ENCODE measurements around the gene HIGD1C. TPM values are rescaled to one million over a fixed set of nuclear protein-coding genes. Genes with fewer than 3 reads are reported as not detected.

Gene HIGD1C
- total RNA-seq, 4 donors from 2014 or later: not detected

DNA sequence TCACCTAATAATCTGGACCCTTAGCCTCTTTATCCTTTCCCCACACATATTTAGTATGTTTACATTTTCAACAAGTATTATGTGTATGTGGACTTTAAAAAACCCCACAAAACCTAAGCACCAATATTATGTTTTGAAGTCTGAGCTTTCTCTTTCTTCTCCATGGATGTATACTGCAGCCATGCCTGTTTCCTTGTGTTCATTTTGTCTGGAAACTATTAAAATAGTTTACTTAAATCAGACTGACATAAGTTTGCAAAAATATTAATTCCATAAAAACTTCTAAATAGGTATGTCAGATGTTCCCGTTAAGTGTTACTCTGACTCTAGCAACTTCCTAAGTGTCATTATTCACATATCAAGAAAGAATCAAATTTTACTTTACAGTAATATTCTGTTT lies 2.9 kb downstream of the HIGD1C start:
- TF ChIP-seq, protein P1, sequence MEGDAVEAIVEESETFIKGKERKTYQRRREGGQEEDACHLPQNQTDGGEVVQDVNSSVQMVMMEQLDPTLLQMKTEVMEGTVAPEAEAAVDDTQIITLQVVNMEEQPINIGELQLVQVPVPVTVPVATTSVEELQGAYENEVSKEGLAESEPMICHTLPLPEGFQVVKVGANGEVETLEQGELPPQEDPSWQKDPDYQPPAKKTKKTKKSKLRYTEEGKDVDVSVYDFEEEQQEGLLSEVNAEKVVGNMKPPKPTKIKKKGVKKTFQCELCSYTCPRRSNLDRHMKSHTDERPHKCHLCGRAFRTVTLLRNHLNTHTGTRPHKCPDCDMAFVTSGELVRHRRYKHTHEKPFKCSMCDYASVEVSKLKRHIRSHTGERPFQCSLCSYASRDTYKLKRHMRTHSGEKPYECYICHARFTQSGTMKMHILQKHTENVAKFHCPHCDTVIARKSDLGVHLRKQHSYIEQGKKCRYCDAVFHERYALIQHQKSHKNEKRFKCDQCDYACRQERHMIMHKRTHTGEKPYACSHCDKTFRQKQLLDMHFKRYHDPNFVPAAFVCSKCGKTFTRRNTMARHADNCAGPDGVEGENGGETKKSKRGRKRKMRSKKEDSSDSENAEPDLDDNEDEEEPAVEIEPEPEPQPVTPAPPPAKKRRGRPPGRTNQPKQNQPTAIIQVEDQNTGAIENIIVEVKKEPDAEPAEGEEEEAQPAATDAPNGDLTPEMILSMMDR (IDR thresholded peaks at IDR 0.05; ENCODE audit: low read depth): no peak

DNA sequence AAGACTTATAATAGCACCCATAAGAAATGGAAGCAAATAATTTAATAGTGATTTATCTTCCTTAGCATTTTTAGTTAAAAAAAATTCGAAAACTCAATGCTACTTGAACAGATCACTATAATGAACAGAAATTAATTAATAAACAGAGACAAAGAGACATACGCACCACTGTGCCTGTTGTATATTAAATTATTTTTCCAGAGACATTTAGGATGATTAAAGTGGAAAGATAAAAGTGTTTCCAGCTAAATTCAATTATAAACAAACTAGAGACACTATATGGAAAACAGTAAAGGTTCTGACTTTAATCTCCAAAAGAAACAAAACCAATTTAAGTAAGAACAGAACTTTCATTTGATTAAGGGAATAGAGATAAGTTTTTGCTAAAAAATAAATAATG lies 3.4 kb downstream of the HIGD1C start:
- TF ChIP-seq, protein P1 (IDR thresholded peaks at IDR 0.05; ENCODE audit: low read depth): no peak

DNA sequence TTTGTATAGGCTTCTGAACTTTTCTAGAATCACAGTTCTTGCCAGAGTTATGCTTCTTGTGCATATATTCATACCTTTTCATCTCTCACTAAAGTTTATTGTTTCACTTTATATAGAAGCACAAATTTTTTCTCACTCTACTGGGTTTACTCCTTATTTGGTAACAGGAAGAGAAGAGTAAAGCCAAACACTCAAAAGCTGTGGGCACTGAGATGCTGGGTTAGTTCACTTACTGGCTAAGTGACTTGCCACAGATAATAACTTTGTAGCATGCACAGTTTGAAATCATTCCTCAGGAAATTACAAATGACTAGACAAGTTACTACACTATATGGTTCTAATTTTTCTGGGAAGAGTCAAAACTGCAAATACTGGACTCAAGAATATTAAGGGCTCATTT lies 7.8 kb downstream of the HIGD1C start:
- TF ChIP-seq, protein P1 (IDR thresholded peaks at IDR 0.05; ENCODE audit: low read depth): no peak

- TF ChIP-seq, protein P1 (IDR thresholded peaks at IDR 0.05; ENCODE audit: low read depth): no peak
Observed at GRCh38 chr12:50961708-50962107, 9.4 kb downstream of the HIGD1C start.

DNA sequence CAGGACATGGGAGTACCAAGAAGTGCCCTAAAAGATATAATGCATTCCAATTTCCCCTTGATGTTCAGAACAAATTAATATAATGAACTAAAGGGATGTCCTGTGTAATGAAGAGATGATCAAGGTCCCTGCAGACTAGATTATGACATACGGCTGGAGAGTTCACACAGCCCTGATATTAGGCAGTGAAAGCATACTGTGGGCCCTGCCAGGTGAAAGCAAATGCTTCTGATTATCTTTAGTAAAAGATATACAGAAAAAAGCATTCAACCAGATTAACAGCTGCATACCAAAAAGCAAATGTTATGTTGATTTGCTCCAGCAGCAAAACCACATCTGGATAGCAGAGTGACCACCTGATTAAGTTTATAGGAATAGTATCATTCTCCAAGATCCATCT lies 12.1 kb downstream of the HIGD1C start:
- TF ChIP-seq, protein P1 (IDR thresholded peaks at IDR 0.05; ENCODE audit: low read depth): no peak

GRCh38 chr12:50971946-50972345 lies 19.6 kb downstream of the HIGD1C start:
- TF ChIP-seq, protein P1 (IDR thresholded peaks at IDR 0.05; ENCODE audit: low read depth): no peak

DNA sequence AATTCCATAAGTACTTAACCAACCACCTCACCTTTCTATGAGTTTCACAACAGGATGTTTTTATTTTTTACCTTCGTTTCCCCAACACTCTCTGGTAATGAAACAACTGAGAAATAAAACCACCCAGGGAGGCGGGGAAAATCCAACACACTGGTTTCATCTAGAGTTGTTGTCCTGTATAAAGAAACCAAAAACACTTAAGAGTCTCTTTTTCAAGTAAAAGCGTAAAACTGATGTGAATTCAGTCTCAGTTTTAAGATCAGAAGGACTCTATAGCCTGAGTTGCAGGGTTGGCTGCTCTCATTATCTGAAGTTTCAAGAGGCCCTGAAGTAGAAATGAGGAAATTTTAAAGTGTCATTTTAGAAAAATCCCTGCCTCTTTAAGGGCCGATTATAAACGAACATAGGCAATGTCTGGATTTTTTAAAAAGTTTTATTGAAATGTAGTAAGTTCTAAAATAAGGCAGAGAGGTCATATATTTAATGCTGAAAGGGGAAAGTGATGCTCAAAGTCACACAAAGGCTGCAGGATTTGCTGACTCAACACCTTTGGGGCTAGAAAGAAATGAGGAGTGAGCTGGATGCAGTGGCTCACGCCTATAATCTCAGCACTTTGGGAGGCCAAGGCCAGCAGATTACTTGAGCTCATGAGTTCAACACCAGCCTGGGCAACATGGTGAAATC lies 27.2 kb downstream of the HIGD1C start:
- TF ChIP-seq, protein P1 (IDR thresholded peaks at IDR 0.05; ENCODE audit: low read depth): no peak
